Neural progenitor cell (in vitro differentiated cells): ENCODE results near the gene MACROD2. TPM values are rescaled to one million over a fixed set of nuclear protein-coding genes. Genes with fewer than 3 reads are reported as not detected.

ENCODE experiments used
- DNase-seq: peaks from one replicate; pipeline ENCODE4 v3.0.0-alpha.2; 2016; ENCODE audit warnings: low spot score
- H2AFZ ChIP-seq: fragments of 200-600 bp; sonication (generic); replicated peaks from 2 replicates; pipeline ENCODE4 v1.6.1; 2016; ENCODE audit warnings: antibody characterized with exemption
- H3F3A ChIP-seq: fragments of 200-600 bp; sonication (generic); 2 replicates; pipeline ENCODE4 v1.6.1; 2016; ENCODE audit warnings: antibody characterized with exemption, low read depth
- H3K27ac ChIP-seq: fragments of 200-600 bp; sonication (generic); 2 replicates; pipeline ENCODE4 v1.5.1; 2016; ENCODE audit warnings: mild to moderate bottlenecking
- H3K27me3 ChIP-seq: fragments of 200-600 bp; sonication (generic); 2 replicates; pipeline ENCODE4 v1.6.1; 2016; ENCODE audit warnings: mild to moderate bottlenecking, moderate library complexity
- H3K36me3 ChIP-seq: fragments of 200-600 bp; sonication (generic); 2 replicates; pipeline ENCODE4 v1.5.1; 2016
- H3K4me1 ChIP-seq: fragments of 200-600 bp; sonication (generic); 2 replicates; pipeline ENCODE4 v1.6.1; 2016; ENCODE audit warnings: mixed run types
- H3K4me2 ChIP-seq: fragments of 200-600 bp; sonication (generic); 2 replicates; pipeline ENCODE4 v1.6.1; 2016
- H3K4me3 ChIP-seq: fragments of 200-600 bp; sonication (generic); 2 replicates; pipeline ENCODE4 v1.5.1; 2016
- H3K79me2 ChIP-seq: fragments of 200-600 bp; sonication (generic); 2 replicates; pipeline ENCODE4 v1.6.1; 2016; ENCODE audit warnings: low read depth
- H3K9ac ChIP-seq: fragments of 200-600 bp; sonication (generic); 2 replicates; pipeline ENCODE4 v1.6.1; 2016
- H3K9me3 ChIP-seq: fragments of 200-600 bp; sonication (generic); 2 replicates; pipeline ENCODE4 v1.5.1; 2016; ENCODE audit warnings: low read depth
- H4K20me1 ChIP-seq: fragments of 200-600 bp; sonication (generic); 2 replicates; pipeline ENCODE4 v1.6.1; 2016; ENCODE audit warnings: low read depth
- H3K27ac Mint-ChIP-seq: 3 replicates; pipeline ENCODE4 v1.8.0; 2021; ENCODE audit warnings: mixed read lengths
- H3K27me3 Mint-ChIP-seq: 2 replicates; pipeline ENCODE4 v1.8.0; 2022; ENCODE audit warnings: low read depth, mild to moderate bottlenecking, inconsistent platforms, moderate library complexity, mixed read lengths; ENCODE audit not compliant: insufficient read depth
- H3K36me3 Mint-ChIP-seq: 3 replicates; pipeline ENCODE4 v1.8.0; 2021; ENCODE audit warnings: mixed read lengths
- H3K4me1 Mint-ChIP-seq: 3 replicates; pipeline ENCODE4 v1.8.0; 2021; ENCODE audit warnings: mixed read lengths
- H3K4me3 Mint-ChIP-seq: 3 replicates; pipeline ENCODE4 v1.8.0; 2021; ENCODE audit warnings: mild to moderate bottlenecking, moderate library complexity, mixed read lengths
- H3K9me3 Mint-ChIP-seq: 3 replicates; pipeline ENCODE4 v1.8.0; 2020; ENCODE audit warnings: mixed read lengths
- CTCF ChIP-seq: fragments of 200-600 bp; sonication (generic); IDR thresholded peaks from 2 replicates; pipeline ENCODE4 v1.5.1; 2017; ENCODE audit warnings: antibody characterized with exemption, mild to moderate bottlenecking
- EZH2 ChIP-seq: fragments of 200-600 bp; sonication (generic); IDR thresholded peaks from 2 replicates; pipeline ENCODE4 v1.6.1; 2017; ENCODE audit warnings: antibody characterized with exemption, mild to moderate bottlenecking, moderate library complexity
- EZH2phosphoT487 ChIP-seq: fragments of 200-600 bp; sonication (generic); IDR thresholded peaks from 2 replicates; pipeline ENCODE4 v1.6.1; 2017; ENCODE audit warnings: antibody characterized with exemption
- total RNA-seq: library from RNA; depleted of rRNA; stranded (reverse); fragments of >200 nt; gene quantifications from 2 replicates; pipeline ENCODE4 v1.2.3, GENCODE V29; 2015; ENCODE audit warnings: low replicate concordance

The MACROD2 gene
- total RNA-seq, 1 donor from 2014 or later = 11.9 TPM

GRCh38 chr20:15154070-15154469 is 1158.8 kb downstream of the MACROD2 start:
- DNase-seq = no peak
- H3F3A ChIP-seq = no peaks in the 10 kb centered on the region
- H3K9me3 ChIP-seq = no peaks in the 10 kb centered on the region
- H3K4me1 ChIP-seq = no peaks in the 10 kb centered on the region
- H3K4me3 ChIP-seq = no peak overlapping the region
- Mint-ChIP-seq H3K4me1 (no peaks in the 10 kb centered on the region), H3K4me3 (no peak overlapping the region), H3K36me3 (no peaks in the 10 kb centered on the region), H3K27me3 (peaks cover 2% of the 10 kb centered on the region), H3K27ac (no peak overlapping the region), H3K9me3 (peaks cover 34% of the 10 kb centered on the region)
- H3K79me2 ChIP-seq = no peaks in the 10 kb centered on the region
- H3K9ac ChIP-seq = no peak overlapping the region
- H3K27me3 ChIP-seq = no peaks in the 10 kb centered on the region
- TF ChIP-seq EZH2 (no peak), CTCF (no peak), EZH2phosphoT487 (no peak)
- no peaks in the 10 kb centered on the region for H3K36me3 ChIP-seq
- no peak overlapping the region for H3K4me2 ChIP-seq
- H4K20me1 ChIP-seq = no peaks in the 10 kb centered on the region
- no peak overlapping the region for H2AFZ ChIP-seq
- no peak overlapping the region for H3K27ac ChIP-seq

GRCh38 chr20:15155848-15156401 is 1160.6 kb downstream of the MACROD2 start:
- Histone ChIP-seq H4K20me1 (no peaks in the 10 kb centered on the region), H3K27me3 (no peaks in the 10 kb centered on the region), H3K4me3 (no peak overlapping the region), H3K4me2 (no peak overlapping the region), H3K79me2 (no peaks in the 10 kb centered on the region), H2AFZ (no peak overlapping the region), H3K9ac (no peak overlapping the region), H3F3A (no peaks in the 10 kb centered on the region), H3K36me3 (no peaks in the 10 kb centered on the region), H3K9me3 (no peaks in the 10 kb centered on the region), H3K27ac (no peak overlapping the region), H3K4me1 (no peaks in the 10 kb centered on the region)
- no peak overlapping the region for H3K27ac Mint-ChIP-seq
- H3K36me3 Mint-ChIP-seq = no peaks in the 10 kb centered on the region
- H3K9me3 Mint-ChIP-seq = peaks cover 37% of the 10 kb centered on the region
- H3K4me1 Mint-ChIP-seq = no peaks in the 10 kb centered on the region
- TF ChIP-seq CTCF (no peak), EZH2phosphoT487 (no peak), EZH2 (no peak)
- no peak overlapping the region for H3K4me3 Mint-ChIP-seq
- no peak for DNase-seq
- H3K27me3 Mint-ChIP-seq = peaks cover 2% of the 10 kb centered on the region

DNA sequence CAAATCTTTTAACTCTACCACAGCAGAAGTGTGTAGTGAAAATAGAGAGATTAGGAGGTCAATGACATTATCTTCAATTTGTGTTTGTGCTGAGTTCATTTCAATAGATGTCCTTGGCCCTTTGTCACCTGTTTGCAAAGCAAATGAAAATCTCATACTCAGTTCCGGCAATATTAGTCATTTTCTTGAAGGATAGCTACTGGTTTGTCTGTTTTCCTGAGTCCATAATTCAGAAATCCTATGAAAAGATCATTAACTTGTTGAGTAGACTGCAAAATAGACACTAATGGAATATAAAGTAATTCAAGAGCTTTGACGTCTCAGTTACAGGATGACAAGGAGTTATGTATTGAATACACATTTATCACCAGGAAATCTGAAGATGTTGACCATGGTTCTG is 1163.2 kb downstream of the MACROD2 start:
- Histone ChIP-seq H3F3A (no peaks in the 10 kb centered on the region), H3K4me2 (no peak overlapping the region), H4K20me1 (no peaks in the 10 kb centered on the region), H3K4me1 (no peaks in the 10 kb centered on the region), H3K79me2 (no peaks in the 10 kb centered on the region), H2AFZ (no peak overlapping the region), H3K27ac (no peak overlapping the region), H3K36me3 (no peaks in the 10 kb centered on the region), H3K9me3 (no peaks in the 10 kb centered on the region), H3K9ac (no peak overlapping the region), H3K4me3 (no peak overlapping the region), H3K27me3 (no peaks in the 10 kb centered on the region)
- no peaks in the 10 kb centered on the region for H3K27me3 Mint-ChIP-seq
- no peaks in the 10 kb centered on the region for H3K4me1 Mint-ChIP-seq
- no peak overlapping the region for H3K27ac Mint-ChIP-seq
- no peak for DNase-seq
- H3K36me3 Mint-ChIP-seq = no peaks in the 10 kb centered on the region
- H3K4me3 Mint-ChIP-seq = no peak overlapping the region
- peaks cover 16% of the 10 kb centered on the region for H3K9me3 Mint-ChIP-seq
- TF ChIP-seq CTCF (no peak), EZH2phosphoT487 (no peak), EZH2 (no peak)
